Inferior parietal cortex (tissue), 1 donor: ENCODE results near the gene FTL.

ENCODE experiments used
- DNase-seq: peaks from one replicate; pipeline ENCODE4 v3.0.0-alpha.2; 2016; ENCODE audit errors: extremely low spot score

The FTL gene

GRCh38 chr19:48945817-48946216 is 19.3 kb upstream of the FTL start:
- no peak for DNase-seq

GRCh38 chr19:48946463-48947257 is 18.4 kb upstream of the FTL start:
- no peak for DNase-seq

- DNase-seq = no peak
These were observed 17.9 kb upstream of the FTL start for GRCh38 chr19:48947258-48947542.

- DNase-seq = no peak
These were observed 14.9 kb upstream of the FTL start for GRCh38 chr19:48950159-48950558.

GRCh38 chr19:48950830-48951519 is 14.1 kb upstream of the FTL start:
- no peak for DNase-seq

GRCh38 chr19:48953141-48953540 is 12.0 kb upstream of the FTL start:
- DNase-seq = no peak

GRCh38 chr19:48953990-48954594 is 11.0 kb upstream of the FTL start:
- no peak for DNase-seq

GRCh38 chr19:48954595-48955307 is 10.4 kb upstream of the FTL start, which contains the start of gene BAX:
Gene BAX (plus strand): TSS chr19:48954875. CDS start chr19:48954929, 54 bp downstream.
- DNase-seq = peak; percentile 95

GRCh38 chr19:48955308-48955958 is 9.7 kb upstream of the FTL start:
- no peak for DNase-seq

- DNase-seq = no peak
These were observed 7.1 kb upstream of the FTL start for GRCh38 chr19:48958006-48958405.

- DNase-seq = no peak
These were observed 5.5 kb upstream of the FTL start for GRCh38 chr19:48959341-48960239.

GRCh38 chr19:48961051-48961649 is 4.0 kb upstream of the FTL start:
- DNase-seq = no peak

- DNase-seq = no peak
These were observed 3.5 kb upstream of the FTL start for GRCh38 chr19:48961673-48962028.

- DNase-seq = no peak
These were observed 2.9 kb upstream of the FTL start for GRCh38 chr19:48962029-48962848.

GRCh38 chr19:48962849-48963165 is 2.3 kb upstream of the FTL start:
- DNase-seq = no peak

- peak; percentile 60 for DNase-seq
These were observed 1.5 kb upstream of the FTL start for GRCh38 chr19:48963371-48964204.

GRCh38 chr19:48964205-48965039 is 687 bp upstream of the FTL start:
- DNase-seq = peak; percentile 44
